ENCODE data around the gene RAB11FIP3. TPM values are rescaled to one million over a fixed set of nuclear protein-coding genes. Genes with fewer than 3 reads are reported as not detected.

RAB11FIP3 gene
- total RNA-seq, 4 donors from 2014 or later, result 27.0 to 50.1 (median 34.8) TPM

- no peak overlapping the region for H3K4me3 ChIP-seq
- no peaks in the 10 kb centered on the region for H3K9me3 ChIP-seq
- peaks cover 20 to 21% of the 10 kb centered on the region in 2 donors for H3K4me1 ChIP-seq
- H3K27me3 ChIP-seq, result no peaks in the 10 kb centered on the region
- H3K36me3 ChIP-seq, result peaks cover 0 to 33% of the 10 kb centered on the region in 2 donors
- intact Hi-C loops (cut with DNase I; ENCODE audit: low total_unique reads) (no loop called here), in situ Hi-C loops (cut with MboI; ENCODE audit: low sequenced_read_pairs in 4 of 4) (no loop called here)
- H3K27ac ChIP-seq, result no peak overlapping the region
- ATAC-seq, result no peak
- TF ChIP-seq CTCF (IDR thresholded peaks at IDR 0.05 in 4 of 5, conservative IDR thresholded peaks at IDR 0.05 in 1 of 5) (no peak), POLR2A (IDR thresholded peaks at IDR 0.05) (no peak)
- no peak for DNase-seq
Measured at GRCh38 chr16:378821-379182, 46.6 kb upstream of the RAB11FIP3 start.

- ATAC-seq (no peak), DNase-seq (no peak)
- H3K9me3 ChIP-seq, result no peaks in the 10 kb centered on the region
- TF ChIP-seq CTCF (IDR thresholded peaks at IDR 0.05 in 4 of 5, conservative IDR thresholded peaks at IDR 0.05 in 1 of 5) (no peak), POLR2A (IDR thresholded peaks at IDR 0.05) (no peak)
- intact Hi-C loops (cut with DNase I; ENCODE audit: low total_unique reads), result no loop called here
- H3K4me1 ChIP-seq, result peaks cover 25 to 26% of the 10 kb centered on the region in 2 donors
- H3K27ac ChIP-seq, result no peak overlapping the region
- peaks cover 0 to 27% of the 10 kb centered on the region in 2 donors for H3K36me3 ChIP-seq
- in situ Hi-C loops (cut with MboI; ENCODE audit: low sequenced_read_pairs in 4 of 4), result no loop called here
- no peak overlapping the region for H3K4me3 ChIP-seq
- H3K27me3 ChIP-seq, result no peaks in the 10 kb centered on the region
Measured at GRCh38 chr16:379183-379960, 46.1 kb upstream of the RAB11FIP3 start.

- intact Hi-C loops (cut with DNase I; ENCODE audit: low total_unique reads) (no loop called here), in situ Hi-C loops (cut with MboI; ENCODE audit: low sequenced_read_pairs in 4 of 4) (no loop called here)
- H3K4me3 ChIP-seq, result peak overlapping the region in 3 of 4 donors; percentile 70 to 78 (median 72)
- no peaks in the 10 kb centered on the region for H3K9me3 ChIP-seq
- peaks cover 28 to 32% of the 10 kb centered on the region in 2 donors for H3K4me1 ChIP-seq
- ATAC-seq (no peak), DNase-seq (no peak)
- peak overlapping the region in 1 of 4 donors; percentile 66 for H3K27ac ChIP-seq
- H3K36me3 ChIP-seq, result peaks cover 0 to 19% of the 10 kb centered on the region in 2 donors
- TF ChIP-seq CTCF (IDR thresholded peaks at IDR 0.05 in 4 of 5, conservative IDR thresholded peaks at IDR 0.05 in 1 of 5) (no peak), POLR2A (IDR thresholded peaks at IDR 0.05) (no peak)
- no peaks in the 10 kb centered on the region for H3K27me3 ChIP-seq
Measured at GRCh38 chr16:379961-380761, 45.3 kb upstream of the RAB11FIP3 start.

GRCh38 chr16:380762-381011 is 44.8 kb upstream of the RAB11FIP3 start:
- Histone ChIP-seq H3K9me3 (no peaks in the 10 kb centered on the region), H3K4me3 (peak overlapping the region; percentile 70 to 78 (median 72)), H3K4me1 (peaks cover 28 to 32% of the 10 kb centered on the region in 2 donors), H3K27me3 (no peaks in the 10 kb centered on the region), H3K36me3 (peaks cover 0 to 17% of the 10 kb centered on the region in 2 donors), H3K27ac (peak overlapping the region in 3 of 4 donors; percentile 66 to 76 (median 72))
- DNase-seq (no peak), ATAC-seq (no peak)
- no peak for TF ChIP-seq CTCF (IDR thresholded peaks at IDR 0.05 in 4 of 5, conservative IDR thresholded peaks at IDR 0.05 in 1 of 5)
- no peak for TF ChIP-seq POLR2A (IDR thresholded peaks at IDR 0.05)
- intact Hi-C loops (cut with DNase I; ENCODE audit: low total_unique reads) (no loop called here), in situ Hi-C loops (cut with MboI; ENCODE audit: low sequenced_read_pairs in 4 of 4) (no loop called here)

All from gastrocnemius medialis (tissue), 4 donors.